HG02840 (cell line): ENCODE results near the gene APOE.

Experiments
- ATAC-seq: cut with Tn5 transposase; IDR thresholded peaks from one replicate; pipeline ENCODE4 v1.9.1; 2021; ENCODE audit warnings: mild to moderate bottlenecking, moderate library complexity, moderate number of reproducible peaks; ENCODE audit not compliant: unreplicated experiment, low FRiP score

Gene APOE

DNA sequence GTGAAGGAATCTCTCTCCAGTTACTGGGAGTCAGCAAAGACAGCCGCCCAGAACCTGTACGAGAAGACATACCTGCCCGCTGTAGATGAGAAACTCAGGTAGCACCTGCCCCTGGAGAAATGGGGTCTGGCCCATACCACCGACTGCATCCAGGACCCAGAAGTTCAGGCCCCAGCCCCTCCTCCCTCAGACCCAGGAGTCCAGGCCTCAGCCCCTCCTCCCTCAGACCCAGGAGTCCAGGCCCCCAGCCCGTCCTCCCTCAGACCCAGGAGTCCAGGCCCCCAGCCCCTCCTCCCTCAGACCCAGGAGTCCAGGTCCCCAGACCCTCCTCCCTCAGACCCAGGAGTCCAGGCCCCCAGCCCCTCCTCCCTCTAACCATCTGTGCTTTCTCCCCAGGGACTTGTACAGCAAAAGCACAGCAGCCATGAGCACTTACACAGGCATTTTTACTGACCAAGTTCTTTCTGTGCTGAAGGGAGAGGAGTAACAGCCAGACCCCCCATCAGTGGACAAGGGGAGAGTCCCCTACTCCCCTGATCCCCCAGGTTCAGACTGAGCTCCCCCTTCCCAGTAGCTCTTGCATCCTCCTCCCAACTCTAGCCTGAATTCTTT lies 43.3 kb downstream of the APOE start:
- no peak for ATAC-seq

- no peak for ATAC-seq
Measured at GRCh38 chr19:44949550-44949949, 44.0 kb downstream of the APOE start.

DNA sequence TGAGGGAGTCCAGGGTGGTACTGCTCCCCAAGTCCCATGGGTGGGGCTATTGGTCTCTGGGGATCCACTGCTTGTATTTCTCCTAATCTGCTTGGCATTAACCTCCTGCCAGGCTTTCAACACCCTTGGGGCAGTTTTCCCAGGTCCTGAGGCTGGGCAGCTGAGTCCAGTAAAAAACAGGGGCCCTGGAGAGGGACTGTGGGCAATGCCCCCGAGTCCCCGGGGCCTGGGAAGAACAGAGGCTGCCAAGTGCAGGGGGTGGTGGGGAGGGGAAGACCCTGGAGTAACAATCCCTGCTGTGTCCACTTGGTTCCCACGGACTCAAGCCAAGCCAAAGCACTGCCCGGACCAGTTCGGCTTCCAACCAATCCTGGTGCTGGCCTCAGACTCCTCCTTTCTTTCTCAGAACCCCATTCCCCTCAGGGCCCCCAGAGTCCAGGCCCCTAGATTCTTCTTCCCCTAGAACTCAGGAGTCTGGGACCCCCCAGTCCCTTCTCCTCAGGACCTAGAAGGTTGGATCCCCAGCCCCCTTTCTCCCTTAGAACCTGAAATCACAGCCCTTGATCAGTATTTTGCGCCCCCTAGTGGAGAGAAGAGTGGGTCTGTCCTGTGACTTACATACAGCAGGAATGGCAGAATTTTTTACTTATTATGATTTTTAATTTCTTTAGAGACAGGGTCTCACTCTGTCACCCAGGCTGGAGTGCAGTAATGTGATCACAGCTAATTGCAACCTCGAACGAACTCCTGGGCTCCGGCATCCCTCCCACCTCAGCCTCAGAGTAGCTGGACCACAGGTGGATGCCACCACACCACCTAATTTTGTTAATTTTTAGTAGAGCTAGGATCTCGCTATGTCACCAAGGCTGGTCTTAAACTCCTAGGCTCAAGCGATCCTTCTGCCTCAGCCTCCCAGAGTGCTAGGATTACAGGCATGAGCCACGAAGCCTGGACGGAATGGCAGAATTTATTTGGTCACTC lies 45.9 kb downstream of the APOE start:
- no peak for ATAC-seq

- ATAC-seq = no peak
Measured at GRCh38 chr19:44954278-44954648, 48.7 kb downstream of the APOE start.

DNA sequence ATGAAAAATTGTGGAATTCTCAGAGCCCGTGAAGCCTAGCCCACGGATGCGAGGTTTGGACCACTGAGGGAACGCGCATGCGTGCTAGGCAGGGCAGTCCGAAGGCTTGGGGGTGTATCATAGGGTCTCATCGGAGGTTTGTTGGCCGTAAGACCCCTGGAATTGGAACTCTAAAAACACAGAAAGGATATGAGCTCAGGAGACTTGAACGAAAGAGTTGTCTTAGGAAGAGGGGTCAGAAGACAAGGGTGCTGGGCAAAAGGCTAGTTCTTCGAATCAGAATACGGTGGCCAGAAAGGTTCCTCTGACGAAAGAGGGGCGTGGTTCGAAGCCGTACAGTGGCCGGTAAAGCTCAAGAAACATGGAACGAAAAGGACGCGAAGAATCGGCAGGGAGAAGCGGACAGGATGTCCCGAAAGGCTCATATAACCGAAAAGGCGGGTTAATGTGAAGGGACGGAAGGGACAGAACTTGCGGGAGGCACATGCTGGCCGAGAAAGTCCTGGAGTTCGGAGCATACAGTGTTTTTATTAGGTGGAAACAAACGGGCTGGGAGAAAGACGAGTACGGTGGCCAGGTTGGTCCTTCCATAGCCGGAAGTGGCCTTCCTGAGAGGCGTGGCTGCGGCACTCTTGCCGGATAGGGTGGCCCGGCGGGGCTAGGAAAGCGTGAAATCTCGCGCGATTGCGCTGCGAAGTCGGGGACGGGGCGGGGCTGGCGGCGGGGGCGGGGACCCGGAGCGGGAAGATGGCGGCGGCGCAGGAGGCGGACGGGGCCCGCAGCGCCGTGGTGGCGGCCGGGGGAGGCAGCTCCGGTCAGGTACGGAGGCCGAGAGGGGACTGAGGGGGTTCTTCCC lies 49.3 kb downstream of the APOE start, which contains the start of gene CLPTM1:
CLPTM1 (plus strand) TSS at position 732 of the 856 bp plus-strand sequence; CDS start at position 748, 16 bp downstream.
- peak; percentile 78 for ATAC-seq

DNA sequence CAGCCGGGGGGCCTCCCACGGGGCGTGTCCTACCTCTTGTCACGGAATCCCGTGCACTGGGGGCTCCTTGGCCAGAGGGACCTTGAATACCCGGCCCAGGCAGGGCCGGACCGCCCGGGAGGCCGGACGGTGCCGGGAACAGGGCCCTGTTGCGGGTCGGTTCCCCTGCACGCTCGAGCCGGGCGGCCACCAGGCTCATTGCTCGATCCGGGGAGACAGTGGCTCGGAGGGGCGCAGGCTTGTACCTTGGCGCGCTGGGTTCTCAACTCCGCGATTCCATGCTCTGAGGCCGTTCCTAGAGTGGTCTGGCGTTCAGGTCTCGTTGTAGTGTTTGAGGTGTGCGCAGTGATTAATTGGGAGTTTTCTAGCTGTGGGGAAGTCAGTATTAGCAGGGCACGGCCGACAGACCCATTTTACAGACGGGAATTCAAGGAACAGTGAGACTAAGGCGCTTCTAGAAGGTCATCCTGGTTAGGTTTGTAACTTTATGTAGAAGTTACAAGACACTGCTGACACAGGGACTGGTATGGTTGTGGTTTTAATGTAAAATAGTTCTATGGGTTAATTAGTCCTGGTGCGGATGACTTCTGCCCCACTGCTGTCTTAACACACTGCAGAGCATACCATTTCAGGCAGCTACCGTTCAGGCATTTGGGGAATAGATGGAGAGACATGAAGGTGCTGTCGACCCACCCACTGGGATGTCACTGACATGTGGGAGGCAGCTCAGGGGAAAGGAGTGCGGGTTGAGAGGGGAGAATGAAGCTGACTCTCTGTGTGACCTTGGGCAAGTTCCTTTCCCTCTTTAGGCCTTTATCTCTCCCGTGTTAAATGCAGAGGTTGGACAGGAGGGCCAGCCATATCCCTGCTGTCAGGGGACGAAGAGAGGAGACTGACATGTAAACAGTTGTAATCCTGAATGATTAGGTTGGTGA lies 50.2 kb downstream of the APOE start:
- peak; percentile 27 for ATAC-seq

DNA sequence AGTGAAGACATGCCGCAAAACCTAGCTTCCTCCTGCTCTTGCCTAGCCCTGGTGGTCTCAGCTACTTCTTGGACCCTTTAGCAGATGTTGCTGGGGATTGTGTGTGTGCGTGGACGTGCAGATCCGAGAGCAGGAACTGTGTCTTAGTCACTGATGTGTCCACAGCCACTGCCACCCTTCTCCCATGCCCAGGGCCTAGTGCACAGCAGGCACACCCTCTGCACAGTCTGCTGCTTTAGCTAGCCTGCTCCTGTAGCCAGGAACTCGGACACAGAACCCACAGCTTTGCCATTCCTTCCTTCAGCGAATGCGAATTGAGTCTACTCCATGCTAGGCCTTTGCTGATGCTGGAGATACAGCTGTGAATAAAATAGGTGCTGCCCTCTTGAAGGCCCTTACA lies 51.9 kb downstream of the APOE start:
- no peak for ATAC-seq

- ATAC-seq = no peak
Measured at GRCh38 chr19:44958090-44958489, 52.5 kb downstream of the APOE start.
